COLO668 (cell line): Measurements from ENCODE around the gene TSPAN15.
"Not testable (repeated sequence)": the region's sequence is repeated elsewhere in the genome, so short reads cannot be mapped to it uniquely, and the experiment has no call there.

Source experiments
- DNase-seq: peaks from one replicate; lab custom pipeline; 2025; ENCODE audit not compliant: unreplicated experiment; lab: John Stamatoyannopoulos, UW

TSPAN15 gene

GRCh38 chr10:69445041-69445440 lies 6.2 kb upstream of the TSPAN15 start:
- no peak for DNase-seq

DNA sequence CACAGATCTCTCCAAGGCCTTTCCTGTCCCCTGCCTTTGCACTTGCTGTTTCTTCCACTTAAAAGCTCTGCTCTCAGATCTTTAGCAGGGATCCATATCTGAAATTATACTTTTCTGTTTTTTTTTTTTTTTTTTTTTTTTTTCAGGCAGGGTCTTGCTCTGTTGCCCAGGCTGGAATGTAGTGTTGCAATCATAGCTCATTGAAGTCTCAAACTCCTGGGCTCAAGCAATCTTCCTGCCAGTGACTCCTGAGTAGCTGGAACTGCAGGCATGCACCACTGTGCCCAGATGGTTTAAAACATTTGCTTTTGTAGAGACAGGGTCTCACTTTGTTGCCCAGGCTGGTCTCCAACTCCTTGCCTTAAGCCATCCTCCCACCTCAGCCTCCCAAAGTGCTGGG lies 5.0 kb upstream of the TSPAN15 start:
- no peak for DNase-seq

GRCh38 chr10:69446650-69447151 lies 4.6 kb upstream of the TSPAN15 start:
- DNase-seq, result no peak

- DNase-seq, result peak; percentile 57
These were observed 1.4 kb upstream of the TSPAN15 start for GRCh38 chr10:69449841-69450240.

- not testable (repeated sequence) for DNase-seq
These were observed 870 bp upstream of the TSPAN15 start for GRCh38 chr10:69450395-69450794.

DNA sequence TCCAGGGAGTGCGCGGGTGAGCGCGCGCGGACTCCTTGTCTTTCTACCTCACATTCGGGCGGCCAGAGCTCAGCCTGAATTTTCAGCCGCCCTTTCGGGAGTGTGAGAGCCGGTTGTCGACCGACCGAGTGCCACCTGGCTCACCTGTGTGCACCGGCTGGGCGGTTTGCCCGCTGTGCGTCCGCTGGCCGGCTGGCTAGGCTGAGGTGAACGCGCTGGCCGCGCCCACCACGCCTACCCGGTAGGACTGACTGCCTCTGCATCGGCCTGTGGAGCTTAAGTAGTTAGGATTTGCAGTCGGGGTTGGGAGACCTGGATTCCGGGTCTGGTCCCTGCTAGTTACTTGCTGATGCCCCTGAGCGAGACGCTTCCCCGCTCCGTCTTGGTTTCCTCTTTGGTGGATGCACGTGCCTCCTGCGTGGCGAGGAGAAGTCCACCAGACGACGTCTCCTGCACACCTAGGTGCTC lies 553 bp downstream of the TSPAN15 start:
- peak; percentile 69 for DNase-seq

- no peak for DNase-seq
These were observed 1.6 kb downstream of the TSPAN15 start for GRCh38 chr10:69452676-69453415.

DNA sequence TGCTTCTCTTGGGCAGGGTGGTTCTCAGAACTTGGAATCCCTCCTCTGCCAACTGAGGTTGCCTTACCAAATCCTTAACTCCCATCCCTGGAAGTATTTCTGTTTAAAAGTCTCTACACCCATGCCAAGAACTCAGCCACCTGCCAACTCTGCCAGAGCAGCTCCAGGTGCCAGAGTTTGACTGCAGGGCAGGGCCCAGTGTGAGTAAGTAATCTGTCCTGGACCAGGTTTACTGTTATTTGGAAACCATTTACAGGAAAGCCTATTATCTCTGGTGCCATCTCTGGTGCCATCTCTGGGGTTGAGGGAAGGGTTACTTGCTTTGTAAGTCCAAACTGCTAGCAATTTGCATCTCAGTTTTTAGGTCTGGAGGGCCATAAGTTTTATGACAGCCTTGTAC lies 2.5 kb downstream of the TSPAN15 start:
- no peak for DNase-seq

DNA sequence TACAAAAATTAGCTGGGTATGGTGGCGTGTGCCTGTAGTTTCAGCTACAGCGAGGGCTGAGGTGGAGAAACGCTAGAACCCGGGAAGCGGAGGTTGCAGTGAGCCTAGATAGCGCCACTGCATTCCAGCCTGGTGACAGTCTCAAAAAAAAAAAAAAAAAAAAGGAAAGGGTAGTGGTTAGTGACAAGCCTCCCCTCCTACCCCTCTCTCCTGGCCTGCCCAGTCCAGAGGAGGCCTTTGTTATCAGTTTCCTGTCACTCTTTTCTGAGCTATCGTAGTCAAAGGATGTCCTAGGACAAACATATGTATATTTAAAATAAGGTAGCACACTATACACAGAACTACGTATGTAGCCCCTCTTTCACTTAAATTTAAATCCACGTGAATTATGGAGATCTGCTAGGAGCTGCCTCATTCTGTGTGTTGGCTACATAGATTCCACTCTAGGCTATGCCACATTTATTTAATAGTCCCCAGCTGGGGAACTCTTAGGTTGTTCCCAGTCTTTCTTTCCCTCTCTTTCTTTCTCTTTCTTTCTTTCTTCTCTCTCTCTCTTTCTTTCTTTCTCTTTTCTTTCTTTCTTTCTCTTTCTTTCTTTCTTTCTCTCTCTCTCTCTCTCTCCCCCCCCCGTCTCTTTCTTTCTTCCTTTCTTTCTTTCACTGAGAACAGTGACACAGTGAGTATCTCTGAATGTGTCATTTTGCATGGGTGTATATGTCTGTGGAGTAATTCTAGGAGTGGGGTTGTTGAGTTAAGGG lies 3.9 kb downstream of the TSPAN15 start:
- no peak for DNase-seq

DNA sequence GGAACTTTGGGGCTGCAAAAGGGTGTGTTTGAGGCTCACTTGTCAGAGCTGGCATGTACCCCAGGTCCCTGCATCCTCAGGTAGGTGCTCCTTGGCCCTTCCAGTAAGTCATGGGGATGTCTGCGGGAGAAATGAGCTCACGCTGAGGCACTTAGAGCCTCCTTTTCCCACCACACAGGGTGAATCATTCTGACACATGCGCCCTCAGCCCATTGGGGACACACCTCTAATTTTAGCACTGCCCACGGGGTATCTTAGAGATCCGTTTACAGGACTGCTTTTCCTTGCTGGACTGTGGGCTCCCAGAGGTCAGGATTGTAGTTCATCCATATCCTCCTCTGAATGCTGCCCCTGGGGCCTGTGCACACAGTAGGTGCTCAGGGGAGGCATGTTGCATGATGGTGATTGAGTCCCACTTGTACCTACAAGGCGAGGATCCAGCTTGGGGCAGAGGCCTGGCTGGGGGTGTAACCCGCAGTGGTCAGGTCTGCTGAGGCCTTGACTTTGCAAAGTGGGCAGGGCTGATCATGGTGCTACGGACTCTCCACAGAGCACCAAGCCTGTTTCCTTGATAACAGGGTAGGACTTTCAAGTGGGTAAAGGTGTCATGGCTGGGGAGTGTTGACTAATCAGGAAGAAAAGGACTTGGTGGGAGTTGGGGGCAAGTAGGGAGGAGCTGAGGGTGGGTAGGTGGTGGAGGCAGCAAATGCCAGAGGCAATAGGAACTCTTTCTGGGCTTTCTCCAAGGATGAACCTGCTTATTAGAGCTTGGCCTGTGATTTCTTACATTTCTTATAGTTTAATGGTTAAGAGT lies 5.8 kb downstream of the TSPAN15 start:
- no peak for DNase-seq

- DNase-seq, result no peak
These were observed 6.5 kb downstream of the TSPAN15 start for GRCh38 chr10:69457771-69458237.

DNA sequence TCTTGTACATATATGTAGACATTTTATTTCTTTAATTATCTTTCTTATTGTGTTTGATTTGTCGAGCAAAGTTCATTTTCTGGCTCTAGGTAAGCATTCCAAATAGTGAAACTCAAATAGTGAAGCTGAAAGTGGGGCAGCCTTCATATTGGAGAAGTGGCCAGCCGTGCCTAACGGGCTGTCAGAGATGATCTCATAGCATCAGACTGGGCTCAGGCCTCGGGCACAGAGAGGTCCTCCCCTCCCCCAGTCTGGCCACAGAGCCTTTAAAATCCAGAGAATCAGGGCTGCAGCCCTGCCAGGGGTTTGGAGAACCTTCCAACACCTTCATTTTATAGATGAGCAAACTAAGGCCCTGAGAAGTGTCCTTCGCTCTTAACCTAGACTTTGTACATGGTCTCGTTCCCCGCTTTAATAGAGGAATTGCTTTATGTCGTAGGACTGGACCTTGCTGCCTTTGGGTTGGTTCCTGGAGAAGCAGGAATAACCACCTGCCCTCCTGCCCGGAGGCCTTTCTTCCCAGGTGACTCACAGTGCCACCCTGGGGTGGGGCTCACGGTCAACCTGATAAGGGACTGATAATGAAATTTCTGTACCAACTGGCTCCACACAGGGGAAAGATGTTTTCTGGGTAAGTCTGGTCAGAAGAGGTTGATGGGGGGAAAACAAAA lies 7.3 kb downstream of the TSPAN15 start:
- peak; percentile 54 for DNase-seq

DNA sequence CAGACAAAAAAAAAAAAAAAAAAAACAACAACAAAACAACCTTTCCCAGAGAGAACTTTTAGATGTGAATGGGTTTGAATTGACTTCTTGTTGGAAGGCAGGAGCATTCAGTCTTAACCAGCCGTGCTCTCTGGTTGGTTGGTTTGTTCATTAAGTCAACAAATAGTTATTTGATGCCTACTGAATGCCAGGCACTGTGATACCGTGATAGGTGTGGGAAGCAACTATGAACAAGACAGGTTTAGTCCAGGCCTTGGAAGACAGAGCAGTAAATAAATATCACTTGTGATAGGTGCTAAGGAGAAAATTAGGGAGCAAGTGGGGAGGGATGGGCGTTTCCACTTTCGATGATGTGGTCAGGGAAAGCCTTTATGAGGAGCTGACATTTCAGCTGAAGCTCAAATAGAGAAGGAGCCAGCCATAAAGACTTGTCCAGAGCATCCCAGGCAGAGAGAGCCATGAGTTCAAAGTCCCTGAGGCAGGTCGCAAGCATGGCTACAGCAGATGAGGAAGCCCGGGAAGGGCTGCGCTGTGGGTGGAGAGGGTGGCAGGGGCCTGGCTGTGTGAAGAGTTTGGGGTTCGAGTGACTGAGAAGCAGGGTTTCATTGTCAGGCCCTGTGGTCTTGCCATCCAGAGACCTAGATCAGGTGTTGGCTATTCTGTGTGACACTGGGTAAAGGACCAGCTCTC lies 8.0 kb downstream of the TSPAN15 start:
- peak; percentile 21 for DNase-seq

- no peak for DNase-seq
These were observed 8.8 kb downstream of the TSPAN15 start for GRCh38 chr10:69459893-69460575.

DNA sequence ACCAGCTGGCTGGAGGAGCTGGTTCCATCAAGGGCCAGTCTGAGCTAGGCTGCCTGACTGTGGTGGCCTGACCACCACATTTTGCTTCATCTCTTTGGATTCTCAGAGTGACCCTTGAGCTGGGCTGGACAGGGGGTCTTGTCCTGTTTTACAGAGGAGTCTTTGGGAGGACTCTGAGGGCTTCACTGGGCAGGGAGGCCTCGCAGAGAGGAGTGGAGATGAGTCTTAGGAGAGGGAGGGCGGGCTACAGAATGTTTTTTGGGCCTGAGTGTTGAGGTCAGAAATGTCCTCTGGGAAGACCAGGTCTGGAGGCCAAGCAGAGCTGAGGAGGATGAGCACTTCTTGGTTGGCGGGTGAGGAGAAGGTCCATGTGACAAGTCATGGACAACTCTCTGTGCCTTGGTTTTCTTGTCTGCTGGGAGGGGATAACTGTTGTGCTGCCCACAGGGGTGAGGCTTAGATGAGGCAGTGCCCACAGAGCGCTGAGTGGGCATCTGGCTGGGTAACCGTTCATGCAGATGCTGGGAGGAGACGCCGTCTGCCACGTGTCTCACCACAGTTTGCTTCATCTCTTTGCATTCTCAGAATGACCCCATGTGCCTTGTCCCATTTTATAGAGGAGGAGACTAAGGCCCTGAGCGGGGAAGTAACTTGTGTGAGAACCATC lies 9.4 kb downstream of the TSPAN15 start:
- no peak for DNase-seq

DNA sequence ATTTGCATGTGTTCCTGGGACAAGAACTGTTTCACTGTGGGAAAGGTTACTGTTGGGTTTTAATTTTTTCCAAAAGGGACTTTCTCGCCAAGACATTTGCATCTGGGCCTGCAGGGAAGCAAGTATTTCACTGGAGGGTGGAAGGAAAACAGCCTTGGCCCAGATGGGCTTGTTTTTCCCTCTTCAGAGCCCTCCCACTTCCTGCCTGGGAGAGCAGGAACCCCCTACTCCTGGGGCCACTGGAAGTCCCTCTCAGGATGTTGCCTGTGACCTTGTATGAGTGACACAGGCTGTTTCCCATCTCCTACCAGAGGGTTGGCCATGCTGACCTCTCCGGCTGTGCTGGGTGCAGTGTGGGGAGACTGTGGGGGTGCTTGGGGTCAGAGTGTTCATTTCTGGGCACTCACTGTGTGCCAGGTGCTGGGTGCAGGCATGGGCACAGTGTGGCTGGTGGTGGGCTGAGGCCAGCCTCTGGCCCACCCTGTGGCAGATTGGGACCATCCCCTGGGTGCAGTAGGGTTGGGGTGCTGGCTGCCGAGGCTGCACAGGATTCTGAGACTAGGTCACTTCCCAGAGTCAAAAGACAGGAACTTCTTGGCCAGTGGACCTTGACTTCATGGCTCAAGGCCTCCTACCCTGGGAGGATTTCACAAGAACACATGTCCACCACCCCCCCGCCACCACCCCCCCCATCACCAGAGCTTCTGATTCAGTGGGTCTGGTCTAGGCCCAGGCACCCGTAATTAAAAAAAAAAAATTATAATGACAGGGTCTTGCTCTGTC lies 10.2 kb downstream of the TSPAN15 start:
- no peak for DNase-seq

DNA sequence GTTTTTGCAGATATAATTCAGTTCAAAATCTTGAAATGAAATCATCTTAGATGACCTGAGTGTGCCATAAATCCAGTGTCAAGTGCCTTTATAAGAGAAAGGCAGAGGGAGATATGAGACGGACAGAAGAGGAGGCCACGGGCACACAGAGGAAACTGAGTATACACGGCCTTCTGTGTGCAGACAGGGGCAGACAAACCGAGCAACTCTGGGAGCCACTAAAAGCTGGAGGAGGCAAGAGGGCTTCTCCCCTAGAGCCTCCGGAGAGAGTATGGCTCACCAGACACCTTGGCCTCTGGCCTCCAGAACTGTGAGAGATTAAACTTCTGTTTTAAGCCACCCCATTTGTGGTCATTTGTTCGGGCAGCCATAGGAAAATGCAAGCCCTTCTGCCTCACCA lies 12.6 kb downstream of the TSPAN15 start:
- no peak for DNase-seq

GRCh38 chr10:69464401-69464800 lies 13.1 kb downstream of the TSPAN15 start:
- no peak for DNase-seq
